HepG2 (cell line): ENCODE measurements around the gene ZFP1. TPM values are rescaled to one million over a fixed set of nuclear protein-coding genes. Genes with fewer than 3 reads are reported as not detected.
A peak's percentile ranks its signal among the peaks of the same experiment; 100 is the strongest.

Experiments
- ARNTL ChIP-seq: sonication (generic); formaldehyde crosslinking; IDR thresholded peaks from 2 replicates; pipeline ENCODE4 v1.4.0; 2020; ENCODE audit warnings: mild to moderate bottlenecking, missing genetic modification reagents
- DMAP1 ChIP-seq: IDR thresholded peaks from 2 replicates; pipeline ENCODE4 v1.6.1; 2016
- GABPA ChIP-seq, 2 experiments: IDR thresholded peaks; 2 replicates each; pipeline ENCODE4 v1.6.1; 2011 to 2016; ENCODE audit warnings: low read depth in 2 of 2, low read length in 1 of 2, missing biosample characterization in 1 of 2, missing genetic modification characterization in 1 of 2
- HES4 ChIP-seq: sonication (generic); formaldehyde crosslinking; IDR thresholded peaks from 2 replicates; pipeline ENCODE4 v1.9.0; 2021; ENCODE audit warnings: mild to moderate bottlenecking, missing genetic modification reagents, borderline replicate concordance
- KAT7 ChIP-seq: IDR thresholded peaks from 2 replicates; pipeline ENCODE4 v1.6.1; 2018; ENCODE audit warnings: borderline replicate concordance, missing compliant biosample characterization
- KDM6A ChIP-seq: IDR thresholded peaks from 2 replicates; pipeline ENCODE4 v1.6.1; 2016; ENCODE audit warnings: low read depth
- MEF2D ChIP-seq: sonication (generic); formaldehyde crosslinking; IDR thresholded peaks from 2 replicates; pipeline ENCODE4 v1.5.1; 2020; ENCODE audit warnings: mild to moderate bottlenecking, missing genetic modification reagents
- NFE2L1 ChIP-seq: sonication (generic); formaldehyde crosslinking; IDR thresholded peaks from 2 replicates; pipeline ENCODE4 v1.4.0; 2020; ENCODE audit warnings: missing genetic modification reagents, mild to moderate bottlenecking, borderline replicate concordance
- ONECUT2 ChIP-seq: sonication (generic); formaldehyde crosslinking; IDR thresholded peaks from 2 replicates; pipeline ENCODE4 v1.4.0; 2020; ENCODE audit warnings: missing genetic modification reagents
- REL ChIP-seq: sonication (generic); formaldehyde crosslinking; conservative IDR thresholded peaks from 2 replicates; pipeline ENCODE4 v1.8.0; 2022; ENCODE audit warnings: mild to moderate bottlenecking, missing genetic modification reagents, moderate library complexity
- SIN3A ChIP-seq: IDR thresholded peaks from 2 replicates; pipeline ENCODE4 v1.6.1; 2011; ENCODE audit warnings: low read depth, mild to moderate bottlenecking, control low read depth, low read length, borderline replicate concordance
- SPEN ChIP-seq: sonication (generic); formaldehyde crosslinking; IDR thresholded peaks from 2 replicates; pipeline ENCODE4 v1.5.1; 2020; ENCODE audit warnings: low read depth, mild to moderate bottlenecking, missing genetic modification reagents
- ZMYM2 ChIP-seq: sonication (generic); formaldehyde crosslinking; IDR thresholded peaks from 2 replicates; pipeline ENCODE4 v1.8.0; 2022; ENCODE audit warnings: mild to moderate bottlenecking, missing genetic modification reagents
- ZNF550 ChIP-seq: sonication (generic); formaldehyde crosslinking; IDR thresholded peaks from 2 replicates; pipeline ENCODE4 v1.4.0; 2020; ENCODE audit warnings: mild to moderate bottlenecking, missing genetic modification reagents, borderline replicate concordance
- ZNF557 ChIP-seq: sonication (generic); formaldehyde crosslinking; IDR thresholded peaks from 2 replicates; pipeline ENCODE4 v1.4.0; 2020; ENCODE audit warnings: missing genetic modification reagents
- ZNF605 ChIP-seq: sonication (generic); formaldehyde crosslinking; IDR thresholded peaks from 2 replicates; pipeline ENCODE4 v1.8.0; 2022; ENCODE audit warnings: mild to moderate bottlenecking, missing genetic modification reagents
- ZNF747 ChIP-seq: sonication (generic); formaldehyde crosslinking; IDR thresholded peaks from 2 replicates; pipeline ENCODE4 v1.8.1; 2023; ENCODE audit warnings: missing genetic modification reagents, mild to moderate bottlenecking, borderline replicate concordance
- ZNF777 ChIP-seq: sonication (generic); formaldehyde crosslinking; IDR thresholded peaks from 2 replicates; pipeline ENCODE4 v1.4.0; 2020; ENCODE audit warnings: missing genetic modification reagents
- polyA plus RNA-seq, 8 experiments: library from polyadenylated mRNA; depleted of rRNA in 3 of 8; stranded (reverse) in 7 of 8; unstranded in 1 of 8; fragments of >200 nt; fragmentation: Illumina TruSeq in 4 of 8; extraction: Trizol in 4 of 8; gene quantifications; 2 replicates each; pipeline versions ENCODE4 v1.2.1 to v1.2.3, GENCODE V29; 2011 to 2016; ENCODE audit warnings: low read depth in 4 of 8, missing spikeins in 1 of 8, mixed read lengths in 1 of 8; ENCODE audit not compliant: insufficient read depth in 1 of 8
- total RNA-seq, 5 experiments: library from RNA; depleted of rRNA; stranded (reverse); fragments of >200 nt; fragmentation: Illumina TruSeq; extraction: Trizol; gene quantifications; 2 replicates each; pipeline ENCODE4 v1.2.3, GENCODE V29; 2016; ENCODE audit warnings: low read depth in 1 of 5
- TF ChIP-seq, protein P1 (sequence below): sonication (generic); formaldehyde crosslinking; IDR thresholded peaks from 2 replicates; pipeline ENCODE4 v1.5.0; 2020; ENCODE audit warnings: mild to moderate bottlenecking, missing genetic modification reagents
- TF ChIP-seq, protein P2 (sequence below): sonication (generic); formaldehyde crosslinking; IDR thresholded peaks from 2 replicates; pipeline ENCODE4 v1.5.1; 2020; ENCODE audit warnings: mild to moderate bottlenecking, missing genetic modification reagents, moderate library complexity
- TF ChIP-seq, protein P3 (sequence below): sonication (generic); formaldehyde crosslinking; IDR thresholded peaks from 2 replicates; pipeline ENCODE4 v1.8.1; 2023; ENCODE audit warnings: mild to moderate bottlenecking, missing genetic modification reagents, borderline replicate concordance
- TF ChIP-seq, protein P4 (sequence below): sonication (generic); formaldehyde crosslinking; conservative IDR thresholded peaks from 2 replicates; pipeline ENCODE4 v1.4.0; 2020; ENCODE audit warnings: missing genetic modification reagents
- TF ChIP-seq, protein P5 (sequence below): IDR thresholded peaks from 2 replicates; pipeline ENCODE4 v1.6.1; 2016; ENCODE audit warnings: missing genetic modification reagents, missing compliant biosample characterization

ZFP1 gene
- total and polyA plus RNA-seq, 2 of the 13 experiments (the other 11 are each of a cell fraction or from before 2014, with no cell fraction given), result 8.3 to 14.0 TPM

DNA sequence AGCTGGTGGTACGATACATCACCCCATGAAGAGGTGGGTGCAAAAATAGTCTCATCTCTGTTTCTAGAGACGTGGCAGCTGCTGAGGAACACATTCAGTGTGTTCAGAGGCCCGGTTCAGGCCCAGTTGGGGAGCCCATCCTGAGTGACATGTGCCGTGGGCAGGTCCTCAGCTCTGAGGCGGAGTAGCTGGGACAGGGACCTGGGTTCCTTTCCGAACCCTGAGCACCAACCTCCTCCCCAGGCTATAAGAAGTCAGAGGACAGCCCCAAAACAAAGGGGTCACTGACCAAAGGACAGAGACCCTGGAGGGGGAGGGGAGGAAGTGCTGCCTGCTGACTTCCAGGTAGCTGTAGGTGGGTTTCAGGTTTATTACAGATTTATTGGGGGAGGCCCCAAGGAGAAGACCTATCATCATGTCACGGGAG is 36.8 kb upstream of the ZFP1 start (continued):
- TF ChIP-seq, protein P1, sequence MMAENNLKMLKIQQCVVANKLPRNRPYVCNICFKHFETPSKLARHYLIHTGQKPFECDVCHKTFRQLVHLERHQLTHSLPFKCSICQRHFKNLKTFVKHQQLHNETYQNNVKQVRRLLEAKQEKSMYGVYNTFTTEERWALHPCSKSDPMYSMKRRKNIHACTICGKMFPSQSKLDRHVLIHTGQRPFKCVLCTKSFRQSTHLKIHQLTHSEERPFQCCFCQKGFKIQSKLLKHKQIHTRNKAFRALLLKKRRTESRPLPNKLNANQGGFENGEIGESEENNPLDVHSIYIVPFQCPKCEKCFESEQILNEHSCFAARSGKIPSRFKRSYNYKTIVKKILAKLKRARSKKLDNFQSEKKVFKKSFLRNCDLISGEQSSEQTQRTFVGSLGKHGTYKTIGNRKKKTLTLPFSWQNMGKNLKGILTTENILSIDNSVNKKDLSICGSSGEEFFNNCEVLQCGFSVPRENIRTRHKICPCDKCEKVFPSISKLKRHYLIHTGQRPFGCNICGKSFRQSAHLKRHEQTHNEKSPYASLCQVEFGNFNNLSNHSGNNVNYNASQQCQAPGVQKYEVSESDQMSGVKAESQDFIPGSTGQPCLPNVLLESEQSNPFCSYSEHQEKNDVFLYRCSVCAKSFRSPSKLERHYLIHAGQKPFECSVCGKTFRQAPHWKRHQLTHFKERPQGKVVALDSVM, result peak; percentile 4; the same call in 1 of the 2 replicates
- peak; percentile 6; the same call in 1 of the 2 replicates for TF ChIP-seq SPEN (CRISPR knock-in tag)
- TF ChIP-seq ZNF550 (CRISPR knock-in tag), result no peak
- no peak for TF ChIP-seq REL (CRISPR knock-in tag)
- TF ChIP-seq HES4 (CRISPR knock-in tag), result no peak
- TF ChIP-seq SIN3A, result 0 out of 2 replicates have a peak, but pooled peaks have one; percentile 34
- TF ChIP-seq, protein P2, sequence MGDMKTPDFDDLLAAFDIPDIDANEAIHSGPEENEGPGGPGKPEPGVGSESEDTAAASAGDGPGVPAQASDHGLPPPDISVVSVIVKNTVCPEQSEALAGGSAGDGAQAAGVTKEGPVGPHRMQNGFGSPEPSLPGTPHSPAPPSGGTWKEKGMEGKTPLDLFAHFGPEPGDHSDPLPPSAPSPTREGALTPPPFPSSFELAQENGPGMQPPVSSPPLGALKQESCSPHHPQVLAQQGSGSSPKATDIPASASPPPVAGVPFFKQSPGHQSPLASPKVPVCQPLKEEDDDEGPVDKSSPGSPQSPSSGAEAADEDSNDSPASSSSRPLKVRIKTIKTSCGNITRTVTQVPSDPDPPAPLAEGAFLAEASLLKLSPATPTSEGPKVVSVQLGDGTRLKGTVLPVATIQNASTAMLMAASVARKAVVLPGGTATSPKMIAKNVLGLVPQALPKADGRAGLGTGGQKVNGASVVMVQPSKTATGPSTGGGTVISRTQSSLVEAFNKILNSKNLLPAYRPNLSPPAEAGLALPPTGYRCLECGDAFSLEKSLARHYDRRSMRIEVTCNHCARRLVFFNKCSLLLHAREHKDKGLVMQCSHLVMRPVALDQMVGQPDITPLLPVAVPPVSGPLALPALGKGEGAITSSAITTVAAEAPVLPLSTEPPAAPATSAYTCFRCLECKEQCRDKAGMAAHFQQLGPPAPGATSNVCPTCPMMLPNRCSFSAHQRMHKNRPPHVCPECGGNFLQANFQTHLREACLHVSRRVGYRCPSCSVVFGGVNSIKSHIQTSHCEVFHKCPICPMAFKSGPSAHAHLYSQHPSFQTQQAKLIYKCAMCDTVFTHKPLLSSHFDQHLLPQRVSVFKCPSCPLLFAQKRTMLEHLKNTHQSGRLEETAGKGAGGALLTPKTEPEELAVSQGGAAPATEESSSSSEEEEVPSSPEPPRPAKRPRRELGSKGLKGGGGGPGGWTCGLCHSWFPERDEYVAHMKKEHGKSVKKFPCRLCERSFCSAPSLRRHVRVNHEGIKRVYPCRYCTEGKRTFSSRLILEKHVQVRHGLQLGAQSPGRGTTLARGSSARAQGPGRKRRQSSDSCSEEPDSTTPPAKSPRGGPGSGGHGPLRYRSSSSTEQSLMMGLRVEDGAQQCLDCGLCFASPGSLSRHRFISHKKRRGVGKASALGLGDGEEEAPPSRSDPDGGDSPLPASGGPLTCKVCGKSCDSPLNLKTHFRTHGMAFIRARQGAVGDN (CRISPR knock-in tag), result peak; percentile 28; the same call in 1 of the 2 replicates
- TF ChIP-seq, protein P3, sequence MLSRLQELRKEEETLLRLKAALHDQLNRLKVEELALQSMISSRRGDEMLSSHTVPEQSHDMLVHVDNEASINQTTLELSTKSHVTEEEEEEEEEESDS (CRISPR knock-in tag), result 0 out of 2 replicates have a peak, but pooled peaks have one; percentile 63
- 0 out of 2 replicates have a peak, but pooled peaks have one; percentile 5 for TF ChIP-seq ONECUT2 (CRISPR knock-in tag)
- 0 out of 2 replicates have a peak, but pooled peaks have one; percentile 19 for TF ChIP-seq ZNF777 (CRISPR knock-in tag)
- 0 out of 2 replicates have a peak, but pooled peaks have one; percentile 11 for TF ChIP-seq ZNF747 (CRISPR knock-in tag)
- TF ChIP-seq ZNF605 (CRISPR knock-in tag), result peak; percentile 81
- peak; percentile 10; the same call in 1 of the 2 replicates for TF ChIP-seq KAT7
- TF ChIP-seq DMAP1 (CRISPR knock-in tag), result 0 out of 2 replicates have a peak, but pooled peaks have one; percentile 8
- TF ChIP-seq, protein P4, sequence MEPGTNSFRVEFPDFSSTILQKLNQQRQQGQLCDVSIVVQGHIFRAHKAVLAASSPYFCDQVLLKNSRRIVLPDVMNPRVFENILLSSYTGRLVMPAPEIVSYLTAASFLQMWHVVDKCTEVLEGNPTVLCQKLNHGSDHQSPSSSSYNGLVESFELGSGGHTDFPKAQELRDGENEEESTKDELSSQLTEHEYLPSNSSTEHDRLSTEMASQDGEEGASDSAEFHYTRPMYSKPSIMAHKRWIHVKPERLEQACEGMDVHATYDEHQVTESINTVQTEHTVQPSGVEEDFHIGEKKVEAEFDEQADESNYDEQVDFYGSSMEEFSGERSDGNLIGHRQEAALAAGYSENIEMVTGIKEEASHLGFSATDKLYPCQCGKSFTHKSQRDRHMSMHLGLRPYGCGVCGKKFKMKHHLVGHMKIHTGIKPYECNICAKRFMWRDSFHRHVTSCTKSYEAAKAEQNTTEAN (CRISPR knock-in tag), result 0 out of 2 replicates have a peak, but pooled peaks have one; percentile 4
- peak; percentile 9; the same call in 1 of the 2 replicates for TF ChIP-seq ARNTL
- TF ChIP-seq MEF2D, result no peak; the same call in 1 of the 2 replicates
- TF ChIP-seq ZNF557 (CRISPR knock-in tag), result no peak
- TF ChIP-seq, protein P5, sequence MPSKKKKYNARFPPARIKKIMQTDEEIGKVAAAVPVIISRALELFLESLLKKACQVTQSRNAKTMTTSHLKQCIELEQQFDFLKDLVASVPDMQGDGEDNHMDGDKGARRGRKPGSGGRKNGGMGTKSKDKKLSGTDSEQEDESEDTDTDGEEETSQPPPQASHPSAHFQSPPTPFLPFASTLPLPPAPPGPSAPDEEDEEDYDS (CRISPR knock-in tag), result peak; percentile 4; the same call in 1 of the 2 replicates
- no peak for TF ChIP-seq ZMYM2
- TF ChIP-seq NFE2L1, result no peak
- no peak for TF ChIP-seq GABPA (IDR thresholded peaks at IDR 0.05; ENCODE audit: low read depth, low read length)
- TF ChIP-seq GABPA (CRISPR knock-in tag; IDR thresholded peaks at IDR 0.05; ENCODE audit: low read depth), result 0 out of 2 replicates have a peak, but pooled peaks have one; percentile 0
- no peak for TF ChIP-seq KDM6A (CRISPR knock-in tag)
